A549 (cell line): ENCODE results near the gene UQCC2. TPM values are rescaled to one million over a fixed set of nuclear protein-coding genes. Genes with fewer than 3 reads are reported as not detected.

Source experiments
- ATAC-seq, 2 experiments: fragments of 200-7000 bp in 1 of 2; fragments of >200 bp in 1 of 2; cut with Nextera tagmentation in 1 of 2; cut with Tn5 transposase in 1 of 2; 3 replicates each; pipeline versions ENCODE4 v1.8.0 to v1.9.1; 2018 to 2020; ENCODE audit warnings: mild to moderate bottlenecking in 1 of 2, moderate library complexity in 1 of 2
- CTCF ChIA-PET: fragments of 300-600 bp; sonication (Branson Sonifier 250); formaldehyde crosslinking; extraction: SDS; loops from one replicate; lab custom pipeline; 2021; ENCODE audit warnings: antibody characterized with exemption, inconsistent platforms; lab: Yijun Ruan, JAX
- POLR2A ChIA-PET: fragments of 350-600 bp; formaldehyde crosslinking; extraction: SDS; loops from one replicate; lab custom pipeline; 2021; ENCODE audit warnings: antibody characterized with exemption, inconsistent platforms; lab: Yijun Ruan, JAX
- DNase-seq, 2 experiments: peaks; one replicate each; pipeline versions ENCODE4 v3.0.0 to v3.0.0-alpha.2; 2011 to 2016; ENCODE audit warnings: low read depth in 1 of 2, low spot score in 1 of 2
- FAIRE-seq: peaks from 2 replicates; lab custom pipeline; 2011; peaks lifted over from hg19 to GRCh38; lab: Jason Lieb, UNC
- H3K27ac ChIP-seq, 2 experiments: fragments of >200 bp; sonication (Bioruptor Twin); formaldehyde crosslinking; 3 replicates each; pipeline ENCODE4 v1.5.1; 2016 to 2017
- H3K4me1 ChIP-seq: fragments of >200 bp; sonication (Bioruptor Twin); formaldehyde crosslinking; 3 replicates; pipeline ENCODE4 v1.6.1; 2016
- H3K4me2 ChIP-seq: fragments of >200 bp; sonication (Bioruptor Twin); formaldehyde crosslinking; 3 replicates; pipeline ENCODE4 v1.6.1; 2016
- H3K4me3 ChIP-seq: fragments of >200 bp; sonication (Bioruptor Twin); formaldehyde crosslinking; 3 replicates; pipeline ENCODE4 v1.5.1; 2016
- H3K9me3 ChIP-seq: fragments of >200 bp; sonication (Bioruptor Twin); formaldehyde crosslinking; 3 replicates; pipeline ENCODE4 v1.6.1; 2016
- ELK1 ChIP-seq: fragments of 150-350 bp; IDR thresholded peaks from 2 replicates; pipeline ENCODE4 v1.6.1; 2014; ENCODE audit warnings: low read depth, mild to moderate bottlenecking, low read length
- EP300 ChIP-seq, 2 experiments: fragments of >200 bp; sonication (Bioruptor Twin); formaldehyde crosslinking; IDR thresholded peaks; 2 replicates in 1 of 2; 3 replicates in 1 of 2; pipeline ENCODE4 v1.6.1; 2016 to 2017
- HES2 ChIP-seq: fragments of >200 bp; sonication (Bioruptor Twin); formaldehyde crosslinking; IDR thresholded peaks from 2 replicates; pipeline ENCODE4 v1.6.1; 2016
- HEYL ChIP-seq: fragments of 250-450 bp; sonication (Bioruptor Pico); IDR thresholded peaks from 2 replicates; pipeline ENCODE4 v1.8.0; 2021; ENCODE audit warnings: mild to moderate bottlenecking, moderate library complexity
- HMGXB4 ChIP-seq: fragments of 250-450 bp; sonication (Bioruptor Pico); IDR thresholded peaks from 2 replicates; pipeline ENCODE4 v1.5.0; 2021; ENCODE audit warnings: mild to moderate bottlenecking, moderate library complexity, borderline replicate concordance
- HOXB13 ChIP-seq: fragments of 250-450 bp; sonication (Bioruptor Pico); IDR thresholded peaks from 2 replicates; pipeline ENCODE4 v1.5.0; 2020; ENCODE audit warnings: low read depth, mild to moderate bottlenecking, moderate library complexity
- JUNB ChIP-seq: fragments of >200 bp; sonication (Bioruptor Twin); formaldehyde crosslinking; IDR thresholded peaks from 2 replicates; pipeline ENCODE4 v1.6.1; 2016
- KDM5A ChIP-seq: fragments of 200-600 bp; sonication (generic); IDR thresholded peaks from 2 replicates; pipeline ENCODE4 v1.6.1; 2016; ENCODE audit warnings: antibody characterized with exemption, mild to moderate bottlenecking
- MAFK ChIP-seq: fragments of 450-650 bp; IDR thresholded peaks from 2 replicates; pipeline ENCODE4 v1.6.1; 2014; ENCODE audit not compliant: partially characterized antibody
- RCOR1 ChIP-seq: fragments of 150-350 bp; IDR thresholded peaks from 2 replicates; pipeline ENCODE4 v1.6.1; 2014; ENCODE audit warnings: antibody characterized with exemption, low read length, low read depth
- REST ChIP-seq: fragments of 200-600 bp; sonication (generic); IDR thresholded peaks from 2 replicates; pipeline ENCODE4 v1.6.1; 2016; ENCODE audit warnings: antibody characterized with exemption, mild to moderate bottlenecking, moderate library complexity
- RFX5 ChIP-seq: fragments of 450-650 bp; IDR thresholded peaks from 2 replicates; pipeline ENCODE4 v1.7.1; 2014; ENCODE audit warnings: antibody characterized with exemption, mild to moderate bottlenecking, moderate library complexity
- SMC3 ChIP-seq: fragments of >200 bp; sonication (Bioruptor Twin); formaldehyde crosslinking; IDR thresholded peaks from 3 replicates; pipeline ENCODE4 v1.6.1; 2018; ENCODE audit warnings: inconsistent platforms
- SREBF2 ChIP-seq: fragments of 450-650 bp; IDR thresholded peaks from 2 replicates; pipeline ENCODE4 v1.6.1; 2014; ENCODE audit warnings: mild to moderate bottlenecking, moderate library complexity
- ZC3H11A ChIP-seq: fragments of 450-650 bp; IDR thresholded peaks from 2 replicates; pipeline ENCODE4 v1.6.1; 2014; ENCODE audit warnings: antibody characterized with exemption, mild to moderate bottlenecking
- ZNF302 ChIP-seq: fragments of 250-450 bp; sonication (Bioruptor Pico); IDR thresholded peaks from 2 replicates; pipeline ENCODE4 v1.9.0; 2021; ENCODE audit warnings: inconsistent platforms, mild to moderate bottlenecking, moderate library complexity
- ZSCAN20 ChIP-seq: fragments of 250-450 bp; sonication (Bioruptor Pico); IDR thresholded peaks from 2 replicates; pipeline ENCODE4 v1.8.0; 2022; ENCODE audit warnings: mild to moderate bottlenecking, moderate library complexity
- WGBS: methylation state at CpG from one replicate; pipeline ENCODE4 v1.1.6; 2017; ENCODE audit errors: missing lambda C conversion rate; 5-methylcytosine and 5-hydroxymethylcytosine counted together
- polyA plus RNA-seq, 4 experiments: library from polyadenylated mRNA; depleted of rRNA in 3 of 4; stranded (reverse); fragments of >200 nt; fragmentation: RNase III in 1 of 4; extraction: RNeasy Plus Mini Kit Qiagen cat#74134 plus additional on column Dnase treatment in 1 of 4; gene quantifications; 2 replicates in 3 of 4; 3 replicates in 1 of 4; pipeline ENCODE4 v1.2.3, GENCODE V29; 2011 to 2017

UQCC2 gene
- polyA plus RNA-seq, 2 of the 4 experiments (the other 2 are of a cell fraction): 65.5 to 82.0 TPM

- no peaks in the 10 kb centered on the region for H3K9me3 ChIP-seq
- TF ChIP-seq ZC3H11A (no peak), ZNF302 (CRISPR knock-in tag) (no peak), JUNB (no peak), HES2 (no peak), HOXB13 (CRISPR knock-in tag) (no peak), ZSCAN20 (CRISPR knock-in tag) (no peak), SREBF2 (no peak), MAFK (no peak)
- ATAC-seq (no peak), DNase-seq (no peak), FAIRE-seq (no peak)
- CTCF ChIA-PET: interaction anchor here (1.4 to 2.0 kb wide), 2 partner anchors 10 to 38 kb away, joined by 3 to 7 read pairs; no protein-coding TSS in a partner anchor
- no peak overlapping the region for H3K27ac ChIP-seq
- no peak overlapping the region for H3K4me2 ChIP-seq
- 98% methylated on average over 11 of the region's 11 CpGs for WGBS
- POLR2A ChIA-PET: no interaction called here
- H3K4me3 ChIP-seq: no peak overlapping the region
- H3K4me1 ChIP-seq: no peaks in the 10 kb centered on the region
These were observed 49.2 kb downstream of the UQCC2 start for GRCh38 chr6:33662318-33662717.

- no peaks in the 10 kb centered on the region for H3K4me1 ChIP-seq
- no peak overlapping the region for H3K4me3 ChIP-seq
- H3K27ac ChIP-seq: no peak overlapping the region
- TF ChIP-seq JUNB (no peak), REST (no peak), SREBF2 (no peak), EP300 (IDR thresholded peaks at IDR 0.05) (no peak), SMC3 (no peak)
- H3K4me2 ChIP-seq: no peak overlapping the region
- CTCF ChIA-PET: interaction anchor here (2.0 to 2.3 kb wide), 2 partner anchors 11 to 40 kb away, joined by 5 to 7 read pairs; partner anchors contain the start of gene ITPR3
- DNase-seq: no peak
- no peak for ATAC-seq
- 84% methylated on average over 10 of the region's 10 CpGs for WGBS
- POLR2A ChIA-PET: no interaction called here
- FAIRE-seq: no peak
- H3K9me3 ChIP-seq: no peaks in the 10 kb centered on the region
These were observed 50.2 kb downstream of the UQCC2 start for GRCh38 chr6:33661106-33661838.

GRCh38 chr6:33659986-33660385 is 51.5 kb downstream of the UQCC2 start:
- no peak for ATAC-seq
- TF ChIP-seq HEYL: no peak
- no peak for TF ChIP-seq HMGXB4 (CRISPR knock-in tag)
- no peak for TF ChIP-seq HES2
- no peak for TF ChIP-seq ELK1
- no peak for TF ChIP-seq KDM5A
- no peak for TF ChIP-seq RCOR1
- no peak for TF ChIP-seq RFX5
- TF ChIP-seq, all 56 proteins: peak for 0
- FAIRE-seq: no peak
- Histone ChIP-seq H3K4me3 (no peak overlapping the region), H3K4me1 (no peaks in the 10 kb centered on the region), H3K27ac (no peak overlapping the region), H3K9me3 (no peaks in the 10 kb centered on the region), H3K4me2 (no peak overlapping the region)
- ChIA-PET POLR2A (interaction anchor here (0.6 kb wide), 1 partner anchor 15 kb away, joined by 3 read pairs; no protein-coding TSS in a partner anchor), CTCF (interaction anchor here (1.6 to 2.3 kb wide), 3 partner anchors 39 to 85 kb away, joined by 4 to 6 read pairs (median 5); partner anchors contain the start of gene ITPR3)
- 91% methylated on average over 6 of the region's 6 CpGs for WGBS
- no peak for DNase-seq
